HepG2 (cell line): ENCODE results near the gene TMEM135. TPM values are rescaled to one million over a fixed set of nuclear protein-coding genes. Genes with fewer than 3 reads are reported as not detected.

Source experiments
- BHLHE40 ChIP-seq: IDR thresholded peaks from 2 replicates; pipeline ENCODE4 v1.6.1; 2011; ENCODE audit warnings: low read length, improper control_type of control experiment
- CHCHD3 ChIP-seq: sonication (generic); formaldehyde crosslinking; IDR thresholded peaks from 2 replicates; pipeline ENCODE4 v1.8.0; 2022; ENCODE audit warnings: mild to moderate bottlenecking, missing genetic modification reagents, moderate library complexity
- HBP1 ChIP-seq: IDR thresholded peaks from 2 replicates; pipeline ENCODE4 v1.6.1; 2016; ENCODE audit warnings: low read depth, control low read depth
- HHEX ChIP-seq: IDR thresholded peaks from 2 replicates; pipeline ENCODE4 v1.6.1; 2016; ENCODE audit warnings: control low read depth
- HOXA5 ChIP-seq: sonication (generic); formaldehyde crosslinking; IDR thresholded peaks from 2 replicates; pipeline ENCODE4 v1.4.0; 2020; ENCODE audit warnings: missing genetic modification reagents
- IKZF5 ChIP-seq: IDR thresholded peaks from 2 replicates; pipeline ENCODE4 v1.6.1; 2018; ENCODE audit warnings: missing genetic modification reagents, mild to moderate bottlenecking, missing compliant biosample characterization
- KDM1A ChIP-seq: IDR thresholded peaks from 2 replicates; pipeline ENCODE4 v1.6.1; 2016; ENCODE audit warnings: missing compliant biosample characterization
- KMT2B ChIP-seq: IDR thresholded peaks from 2 replicates; pipeline ENCODE4 v1.6.1; 2016; ENCODE audit warnings: missing genetic modification reagents, missing compliant biosample characterization
- MED8 ChIP-seq: sonication (generic); formaldehyde crosslinking; IDR thresholded peaks from 2 replicates; pipeline ENCODE4 v1.8.1; 2023; ENCODE audit warnings: mild to moderate bottlenecking, missing genetic modification reagents; ENCODE audit not compliant: insufficient replicate concordance
- POGZ ChIP-seq: sonication (generic); formaldehyde crosslinking; IDR thresholded peaks from 2 replicates; pipeline ENCODE4 v1.4.0; 2020; ENCODE audit warnings: mild to moderate bottlenecking, missing genetic modification reagents
- RAD51 ChIP-seq: fragments of 450-650 bp; IDR thresholded peaks from 2 replicates; pipeline ENCODE4 v1.6.1; 2016; ENCODE audit warnings: borderline replicate concordance
- ZBTB7A ChIP-seq: sonication (generic); formaldehyde crosslinking; IDR thresholded peaks from 2 replicates; pipeline ENCODE4 v1.8.0; 2022; ENCODE audit warnings: mild to moderate bottlenecking, missing genetic modification reagents
- ZFP41 ChIP-seq: sonication (generic); formaldehyde crosslinking; IDR thresholded peaks from 2 replicates; pipeline ENCODE4 v1.4.0; 2020; ENCODE audit warnings: mild to moderate bottlenecking, missing genetic modification reagents, borderline replicate concordance
- ZKSCAN5 ChIP-seq: sonication (generic); formaldehyde crosslinking; IDR thresholded peaks from 2 replicates; pipeline ENCODE4 v1.5.1; 2020; ENCODE audit warnings: mild to moderate bottlenecking, missing genetic modification reagents
- ZNF20 ChIP-seq: sonication (generic); formaldehyde crosslinking; IDR thresholded peaks from 2 replicates; pipeline ENCODE4 v1.4.0; 2020; ENCODE audit warnings: mild to moderate bottlenecking, moderate library complexity, missing genetic modification reagents
- ZNF337 ChIP-seq: sonication (generic); formaldehyde crosslinking; IDR thresholded peaks from 2 replicates; pipeline ENCODE4 v1.5.1; 2020; ENCODE audit warnings: missing genetic modification reagents, low read depth, mild to moderate bottlenecking, borderline replicate concordance
- ZNF557 ChIP-seq: sonication (generic); formaldehyde crosslinking; IDR thresholded peaks from 2 replicates; pipeline ENCODE4 v1.4.0; 2020; ENCODE audit warnings: missing genetic modification reagents
- ZNF558 ChIP-seq: sonication (generic); formaldehyde crosslinking; IDR thresholded peaks from 2 replicates; pipeline ENCODE4 v1.9.0; 2022; ENCODE audit warnings: mild to moderate bottlenecking, missing genetic modification reagents, borderline replicate concordance
- ZNF616 ChIP-seq: sonication (generic); formaldehyde crosslinking; IDR thresholded peaks from 2 replicates; pipeline ENCODE4 v1.5.0; 2020; ENCODE audit warnings: low read depth, mild to moderate bottlenecking, missing genetic modification reagents
- ZNF672 ChIP-seq: sonication (generic); formaldehyde crosslinking; IDR thresholded peaks from 2 replicates; pipeline ENCODE4 v1.8.1; 2022; ENCODE audit warnings: missing genetic modification reagents
- polyA plus RNA-seq, 8 experiments: library from polyadenylated mRNA; depleted of rRNA in 3 of 8; stranded (reverse) in 7 of 8; unstranded in 1 of 8; fragments of >200 nt; fragmentation: Illumina TruSeq in 4 of 8; extraction: Trizol in 4 of 8; gene quantifications; 2 replicates each; pipeline versions ENCODE4 v1.2.1 to v1.2.3, GENCODE V29; 2011 to 2016; ENCODE audit warnings: low read depth in 4 of 8, missing spikeins in 1 of 8, mixed read lengths in 1 of 8; ENCODE audit not compliant: insufficient read depth in 1 of 8
- total RNA-seq, 5 experiments: library from RNA; depleted of rRNA; stranded (reverse); fragments of >200 nt; fragmentation: Illumina TruSeq; extraction: Trizol; gene quantifications; 2 replicates each; pipeline ENCODE4 v1.2.3, GENCODE V29; 2016; ENCODE audit warnings: low read depth in 1 of 5
- TF ChIP-seq, protein P1 (sequence below): sonication (generic); formaldehyde crosslinking; IDR thresholded peaks from 2 replicates; pipeline ENCODE4 v1.9.0; 2022; ENCODE audit warnings: low read depth, missing genetic modification reagents
- TF ChIP-seq, protein P2 (sequence below): sonication (generic); formaldehyde crosslinking; IDR thresholded peaks from 2 replicates; pipeline ENCODE4 v1.4.0; 2020; ENCODE audit warnings: missing genetic modification reagents, low read depth, mild to moderate bottlenecking, borderline replicate concordance

Gene TMEM135
- total and polyA plus RNA-seq, 2 of the 13 experiments (the other 11 are each of a cell fraction or from before 2014, with no cell fraction given): 36.6 to 88.9 TPM

- peak; percentile 45; the same call in 1 of the 2 replicates for TF ChIP-seq HOXA5 (CRISPR knock-in tag)
- peak; percentile 47 for TF ChIP-seq MED8
- no peak for TF ChIP-seq ZBTB7A (CRISPR knock-in tag)
- TF ChIP-seq ZNF616 (CRISPR knock-in tag): peak; percentile 79; the same call in 1 of the 2 replicates
- TF ChIP-seq BHLHE40: peak; percentile 80
- 0 out of 2 replicates have a peak, but pooled peaks have one; percentile 71 for TF ChIP-seq ZNF337 (CRISPR knock-in tag)
- peak; percentile 84 for TF ChIP-seq KMT2B
- peak; percentile 84; the same call in 1 of the 2 replicates for TF ChIP-seq HBP1
- no peak; the same call in 1 of the 2 replicates for TF ChIP-seq ZNF558 (CRISPR knock-in tag)
- no peak for TF ChIP-seq ZKSCAN5 (CRISPR knock-in tag)
- TF ChIP-seq KDM1A (CRISPR knock-in tag): peak; percentile 27; the same call in 1 of the 2 replicates
- TF ChIP-seq, protein P1, sequence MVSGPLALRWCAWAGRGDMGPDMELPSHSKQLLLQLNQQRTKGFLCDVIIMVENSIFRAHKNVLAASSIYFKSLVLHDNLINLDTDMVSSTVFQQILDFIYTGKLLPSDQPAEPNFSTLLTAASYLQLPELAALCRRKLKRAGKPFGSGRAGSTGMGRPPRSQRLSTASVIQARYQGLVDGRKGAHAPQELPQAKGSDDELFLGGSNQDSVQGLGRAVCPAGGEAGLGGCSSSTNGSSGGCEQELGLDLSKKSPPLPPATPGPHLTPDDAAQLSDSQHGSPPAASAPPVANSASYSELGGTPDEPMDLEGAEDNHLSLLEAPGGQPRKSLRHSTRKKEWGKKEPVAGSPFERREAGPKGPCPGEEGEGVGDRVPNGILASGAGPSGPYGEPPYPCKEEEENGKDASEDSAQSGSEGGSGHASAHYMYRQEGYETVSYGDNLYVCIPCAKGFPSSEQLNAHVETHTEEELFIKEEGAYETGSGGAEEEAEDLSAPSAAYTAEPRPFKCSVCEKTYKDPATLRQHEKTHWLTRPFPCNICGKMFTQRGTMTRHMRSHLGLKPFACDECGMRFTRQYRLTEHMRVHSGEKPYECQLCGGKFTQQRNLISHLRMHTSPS: peak; percentile 79; the same call in 1 of the 2 replicates
- TF ChIP-seq RAD51: no peak
- TF ChIP-seq ZNF557: peak; percentile 60; the same call in 1 of the 2 replicates
- TF ChIP-seq, protein P2, sequence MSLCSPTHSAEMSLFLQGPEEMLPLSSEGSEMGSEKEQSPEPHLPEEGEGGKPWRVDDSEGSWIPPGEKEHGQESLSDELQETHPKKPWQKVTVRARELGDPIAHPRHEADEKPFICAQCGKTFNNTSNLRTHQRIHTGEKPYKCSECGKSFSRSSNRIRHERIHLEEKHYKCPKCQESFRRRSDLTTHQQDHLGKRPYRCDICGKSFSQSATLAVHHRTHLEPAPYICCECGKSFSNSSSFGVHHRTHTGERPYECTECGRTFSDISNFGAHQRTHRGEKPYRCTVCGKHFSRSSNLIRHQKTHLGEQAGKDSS: no peak
- no peak; the same call in 1 of the 2 replicates for TF ChIP-seq ZFP41 (CRISPR knock-in tag)
- no peak for TF ChIP-seq CHCHD3 (CRISPR knock-in tag)
- 0 out of 2 replicates have a peak, but pooled peaks have one; percentile 26 for TF ChIP-seq HHEX (CRISPR knock-in tag)
- peak; percentile 97 for TF ChIP-seq POGZ
- no peak for TF ChIP-seq ZNF672 (CRISPR knock-in tag)
- peak; percentile 86 for TF ChIP-seq IKZF5 (CRISPR knock-in tag)
- no peak for TF ChIP-seq ZNF20 (CRISPR knock-in tag)
Measured at GRCh38 chr11:87037450-87038234, at the start of gene TMEM135 (continued).
